GM12865 (cell line): Measurements from ENCODE around the gene ZBTB7A.
A peak's percentile ranks its signal among the peaks of the same experiment; 100 is the strongest.
"Not testable (repeated sequence)": the region's sequence is repeated elsewhere in the genome, so short reads cannot be mapped to it uniquely, and the experiment has no call there.

Source experiments
- DNase-seq: peaks from one replicate; pipeline ENCODE4 v3.0.0; 2010; ENCODE audit warnings: low read depth
- H3K4me3 ChIP-seq: 2 replicates; pipeline ENCODE4 v1.5.1; 2011; ENCODE audit warnings: mild to moderate bottlenecking, low read depth, low read length, control low read depth
- TF ChIP-seq, protein P1 (sequence below): IDR thresholded peaks from 2 replicates; pipeline ENCODE4 v1.5.1; 2011; ENCODE audit warnings: low read length, control low read depth, low read depth, inconsistent platforms; ENCODE audit not compliant: insufficient read depth; ENCODE audit errors: missing control alignments

The ZBTB7A gene

DNA sequence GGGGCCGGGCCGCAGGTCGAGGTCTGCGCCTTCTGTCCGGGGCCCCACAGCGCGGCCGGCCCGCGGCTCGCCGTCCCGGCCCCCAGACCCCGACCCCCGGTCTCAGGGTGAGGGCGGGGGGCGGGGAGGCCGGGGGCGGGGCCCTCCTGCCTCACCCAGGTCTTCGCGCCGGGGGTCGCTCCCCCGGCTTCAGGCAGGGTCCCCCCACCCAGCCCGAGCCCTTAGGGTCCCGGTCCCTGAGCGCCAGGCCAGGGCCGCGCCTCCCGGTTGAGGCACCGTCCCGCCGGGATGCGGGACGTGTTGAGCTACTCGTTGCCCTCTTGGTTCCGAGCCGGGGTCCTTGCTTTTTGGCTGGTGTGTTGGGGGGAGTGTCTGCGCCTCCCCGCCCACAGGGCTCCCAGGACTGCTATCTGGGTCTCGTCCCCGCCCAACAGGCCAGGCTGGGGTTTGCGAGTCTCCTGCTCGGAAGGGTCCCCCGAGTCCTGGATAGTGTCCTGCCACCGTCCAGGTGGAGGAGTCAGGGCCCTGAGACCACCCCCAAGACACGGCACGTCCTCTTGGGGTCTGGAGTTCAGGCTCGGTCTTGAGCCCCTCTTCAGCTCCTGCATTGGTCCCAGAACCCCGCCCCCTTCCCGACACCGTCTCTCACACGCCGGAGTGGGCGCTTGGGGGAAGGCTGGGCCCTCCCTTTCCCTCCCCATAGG lies 58.7 kb downstream of the ZBTB7A start:
- peak overlapping the region; percentile 78 for H3K4me3 ChIP-seq
- TF ChIP-seq, protein P1, sequence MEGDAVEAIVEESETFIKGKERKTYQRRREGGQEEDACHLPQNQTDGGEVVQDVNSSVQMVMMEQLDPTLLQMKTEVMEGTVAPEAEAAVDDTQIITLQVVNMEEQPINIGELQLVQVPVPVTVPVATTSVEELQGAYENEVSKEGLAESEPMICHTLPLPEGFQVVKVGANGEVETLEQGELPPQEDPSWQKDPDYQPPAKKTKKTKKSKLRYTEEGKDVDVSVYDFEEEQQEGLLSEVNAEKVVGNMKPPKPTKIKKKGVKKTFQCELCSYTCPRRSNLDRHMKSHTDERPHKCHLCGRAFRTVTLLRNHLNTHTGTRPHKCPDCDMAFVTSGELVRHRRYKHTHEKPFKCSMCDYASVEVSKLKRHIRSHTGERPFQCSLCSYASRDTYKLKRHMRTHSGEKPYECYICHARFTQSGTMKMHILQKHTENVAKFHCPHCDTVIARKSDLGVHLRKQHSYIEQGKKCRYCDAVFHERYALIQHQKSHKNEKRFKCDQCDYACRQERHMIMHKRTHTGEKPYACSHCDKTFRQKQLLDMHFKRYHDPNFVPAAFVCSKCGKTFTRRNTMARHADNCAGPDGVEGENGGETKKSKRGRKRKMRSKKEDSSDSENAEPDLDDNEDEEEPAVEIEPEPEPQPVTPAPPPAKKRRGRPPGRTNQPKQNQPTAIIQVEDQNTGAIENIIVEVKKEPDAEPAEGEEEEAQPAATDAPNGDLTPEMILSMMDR, result no peak
- no peak for DNase-seq

DNA sequence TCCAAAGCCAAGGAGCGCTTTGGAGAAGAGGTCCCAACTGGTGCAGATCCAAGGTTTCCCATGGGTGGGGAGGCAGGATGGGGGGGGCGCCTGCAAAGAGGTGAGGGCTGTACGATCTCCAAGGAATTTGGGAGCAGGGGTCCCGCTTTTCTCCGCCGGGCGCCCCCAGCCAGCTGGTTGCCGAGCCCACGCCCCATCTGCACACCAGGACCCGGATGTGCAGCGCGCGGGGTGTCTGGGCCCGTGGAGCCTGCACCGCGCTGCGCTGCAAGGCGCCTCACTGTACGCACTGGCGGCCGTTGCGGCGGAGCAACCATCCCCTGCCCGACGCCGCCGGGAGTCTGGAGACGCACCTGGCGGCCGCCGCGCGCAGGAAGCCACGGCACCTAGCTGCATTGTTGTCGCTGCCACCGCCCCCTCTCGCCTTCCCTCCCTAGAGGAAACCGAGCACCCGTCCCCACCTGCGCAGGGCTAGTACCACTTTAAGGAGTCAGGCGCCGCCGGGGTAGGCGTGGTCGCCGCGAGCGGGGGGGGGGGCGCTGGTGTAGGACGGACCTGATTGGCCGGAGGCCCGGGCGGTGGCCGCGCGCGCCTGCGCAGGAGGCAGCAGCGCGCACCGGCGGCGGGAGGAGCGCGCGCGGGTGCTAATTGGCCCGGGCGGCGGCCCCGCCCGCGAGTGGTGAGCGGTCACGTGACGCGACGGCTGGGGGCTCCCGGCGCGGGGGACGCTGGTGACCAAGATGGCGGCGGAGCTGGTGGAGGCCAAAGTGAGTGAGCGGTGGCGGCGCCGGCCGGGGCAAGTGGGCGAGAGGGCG lies 59.5 kb downstream of the ZBTB7A start, which contains the start of gene PIAS4:
TSS of gene PIAS4 (plus strand) at position 716 of the 815 bp plus-strand sequence. CDS start at position 741, 25 bp downstream.
- TF ChIP-seq, protein P1, result no peak
- peak; percentile 98 for DNase-seq
- peak within 1 kb of the TSS; percentile 92 for H3K4me3 ChIP-seq

DNA sequence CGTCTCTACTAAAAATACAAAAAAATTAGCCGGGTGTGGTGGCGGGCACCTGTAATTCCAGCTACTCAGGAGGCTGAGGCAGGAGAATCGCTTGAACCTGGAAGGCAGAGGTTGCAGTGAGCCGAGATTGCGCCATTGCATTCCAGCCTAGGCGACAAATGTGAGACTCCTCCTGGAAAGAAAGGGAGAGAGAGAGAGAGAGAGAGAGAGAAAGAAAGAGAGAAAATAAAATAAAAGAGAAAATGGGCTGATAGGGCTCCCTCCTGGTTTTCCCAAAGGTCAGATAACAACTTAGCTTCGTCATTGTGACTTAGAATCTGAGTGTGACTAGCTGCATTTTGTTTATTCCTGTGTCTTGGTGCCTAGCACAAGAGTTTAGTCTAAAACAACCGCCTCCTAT lies 61.3 kb downstream of the ZBTB7A start:
- not testable (repeated sequence) for H3K4me3 ChIP-seq, DNase-seq

DNA sequence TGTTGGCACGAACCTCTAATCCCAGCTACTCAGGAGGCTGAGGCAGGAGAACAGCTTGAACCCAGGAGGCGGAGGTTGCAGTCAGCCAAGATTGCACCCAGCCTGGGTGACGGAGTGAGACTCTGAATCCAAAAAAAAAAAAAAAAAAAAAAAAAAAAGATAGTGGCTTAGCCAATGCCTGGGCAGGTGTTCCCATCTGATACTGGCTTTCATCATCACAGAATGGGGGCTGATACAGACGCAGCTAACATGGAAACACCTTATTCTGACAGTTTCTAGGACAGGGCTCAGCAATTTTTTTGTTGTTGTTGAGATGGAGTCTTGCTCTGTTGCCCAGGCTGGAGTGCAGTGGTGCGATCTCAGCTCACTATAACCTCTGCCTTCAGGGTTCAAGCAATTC lies 65.9 kb downstream of the ZBTB7A start:
- H3K4me3 ChIP-seq, DNase-seq: not testable (repeated sequence)

DNA sequence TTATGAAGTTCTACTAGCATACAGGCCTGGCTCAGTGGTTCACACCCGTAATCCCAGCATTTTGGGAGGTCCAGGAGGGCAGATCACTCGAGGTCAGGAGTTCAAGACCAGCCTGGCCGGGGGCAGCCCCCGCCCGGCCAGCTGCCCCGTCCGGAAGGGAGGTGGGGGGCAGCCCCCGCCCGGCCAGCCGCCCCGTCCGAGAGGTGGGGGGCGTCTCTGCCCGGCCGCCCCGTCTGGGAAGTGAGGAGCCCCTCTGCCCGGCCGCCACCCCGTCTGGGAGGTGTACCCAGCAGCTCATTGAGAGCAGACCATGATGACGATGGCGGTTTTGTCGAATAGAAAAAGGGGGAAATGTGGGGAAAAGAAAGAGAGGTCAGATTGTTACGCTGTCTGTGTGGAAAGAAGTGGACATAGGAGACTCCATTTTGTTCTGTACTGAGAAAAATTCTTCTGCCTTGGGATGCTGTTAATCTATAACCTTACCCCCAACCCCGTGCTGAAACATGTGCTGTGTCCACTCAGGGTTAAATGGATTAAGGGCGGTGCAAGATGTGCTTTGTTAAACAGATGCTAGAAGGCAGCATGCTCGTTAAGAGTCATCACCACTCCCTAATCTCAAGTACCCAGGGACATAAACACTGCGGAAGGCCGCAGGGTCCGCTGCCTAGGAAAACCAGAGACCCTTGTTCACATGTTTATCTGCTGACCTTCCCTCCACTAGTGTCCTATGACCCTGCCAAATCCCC lies 67.9 kb downstream of the ZBTB7A start:
- not testable (repeated sequence) for H3K4me3 ChIP-seq, DNase-seq

DNA sequence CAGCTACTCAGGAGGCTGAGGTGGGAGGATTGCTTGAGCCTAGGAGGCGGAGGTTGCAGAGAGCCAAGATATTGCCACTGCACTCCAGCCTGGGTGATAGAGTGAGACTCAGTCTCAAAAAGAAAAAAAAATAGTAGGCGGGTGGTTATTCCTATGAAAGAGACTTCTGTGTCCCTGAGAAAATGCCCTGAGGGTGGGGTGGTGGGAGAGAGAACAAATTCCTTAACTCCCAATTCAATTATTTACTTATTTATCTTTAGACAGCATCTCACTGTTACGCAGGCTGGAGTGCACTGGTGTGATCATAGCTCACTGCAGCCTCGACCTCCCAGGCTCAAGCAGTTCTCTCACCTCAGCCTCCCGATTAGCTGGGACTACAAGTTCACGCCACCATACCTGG lies 71.1 kb downstream of the ZBTB7A start:
- H3K4me3 ChIP-seq, result no peak overlapping the region

More for the DNA sequence above, 71.1 kb downstream of the ZBTB7A start:
- no peak for DNase-seq
- TF ChIP-seq, protein P1, result no peak
